H9 (cell line): ENCODE measurements around the gene PTPRN2. TPM values are rescaled to one million over a fixed set of nuclear protein-coding genes. Genes with fewer than 3 reads are reported as not detected.

ENCODE experiments used
- DNase-seq: peaks from one replicate; pipeline ENCODE4 v3.0.0-alpha.2; 2017
- H2AFZ ChIP-seq: one replicate; pipeline ENCODE4 v1.6.1; 2013; ENCODE audit warnings: mild to moderate bottlenecking, low read length, control low read depth, moderate library complexity
- H2AK5ac ChIP-seq: 2 replicates; pipeline ENCODE4 v1.6.1; 2013; ENCODE audit warnings: low read length, control low read depth, mixed read lengths; ENCODE audit not compliant: insufficient read length
- H2BK120ac ChIP-seq: one replicate; pipeline ENCODE4 v1.6.1; 2013; ENCODE audit warnings: low read depth, mild to moderate bottlenecking, low read length, control low read depth, inconsistent platforms; ENCODE audit not compliant: poor library complexity, severe bottlenecking
- H2BK12ac ChIP-seq: 2 replicates; pipeline ENCODE4 v1.6.1; 2013; ENCODE audit warnings: low read length, control low read depth, mixed read lengths, low read depth; ENCODE audit not compliant: insufficient read length
- H2BK15ac ChIP-seq: 2 replicates; pipeline ENCODE4 v1.6.1; 2013; ENCODE audit warnings: low read depth, low read length, control low read depth
- H2BK20ac ChIP-seq: one replicate; pipeline ENCODE4 v1.6.1; 2013; ENCODE audit warnings: low read depth, mild to moderate bottlenecking, low read length, control low read depth, inconsistent platforms; ENCODE audit not compliant: poor library complexity, severe bottlenecking
- H2BK5ac ChIP-seq: 2 replicates; pipeline ENCODE4 v1.6.1; 2013; ENCODE audit warnings: low read length, control low read depth, mixed read lengths; ENCODE audit not compliant: insufficient read length
- H3K14ac ChIP-seq: 2 replicates; pipeline ENCODE4 v1.6.1; 2013; ENCODE audit warnings: low read length, control low read depth; ENCODE audit not compliant: insufficient read depth
- H3K18ac ChIP-seq: 2 replicates; pipeline ENCODE4 v1.6.1; 2013; ENCODE audit warnings: low read depth, mild to moderate bottlenecking, mixed read lengths, low read length, control low read depth; ENCODE audit not compliant: insufficient read length
- H3K23ac ChIP-seq: 2 replicates; pipeline ENCODE4 v1.6.1; 2013; ENCODE audit warnings: low read length, control low read depth, mixed read lengths, low read depth; ENCODE audit not compliant: insufficient read length
- H3K23me2 ChIP-seq: 2 replicates; pipeline ENCODE4 v1.6.1; 2013; ENCODE audit warnings: low read depth, mild to moderate bottlenecking, mixed read lengths, low read length, control low read depth; ENCODE audit not compliant: insufficient read length, poor library complexity, severe bottlenecking
- H3K27ac ChIP-seq: 2 replicates; pipeline ENCODE4 v1.5.1; 2013; ENCODE audit warnings: low read length, control low read depth, mixed read lengths, low read depth; ENCODE audit not compliant: insufficient read length
- H3K27me3 ChIP-seq: 2 replicates; pipeline ENCODE4 v1.6.1; 2013; ENCODE audit warnings: low read length, control low read depth, inconsistent platforms; ENCODE audit not compliant: insufficient read depth
- H3K4ac ChIP-seq: 2 replicates; pipeline ENCODE4 v1.6.1; 2013; ENCODE audit warnings: low read depth, mild to moderate bottlenecking, control low read depth, inconsistent platforms, low read length, moderate library complexity
- H3K4me1 ChIP-seq: 2 replicates; pipeline ENCODE4 v1.6.1; 2013; ENCODE audit warnings: low read length, control low read depth, inconsistent platforms; ENCODE audit not compliant: insufficient read depth
- H3K4me2 ChIP-seq: 2 replicates; pipeline ENCODE4 v1.6.1; 2013; ENCODE audit warnings: low read length, control low read depth, mixed read lengths; ENCODE audit not compliant: insufficient read length, insufficient read depth
- H3K56ac ChIP-seq: 2 replicates; pipeline ENCODE4 v1.6.1; 2013; ENCODE audit warnings: low read depth, mild to moderate bottlenecking, mixed read lengths, low read length, control low read depth; ENCODE audit not compliant: insufficient read length
- H3K79me1 ChIP-seq: 2 replicates; pipeline ENCODE4 v1.6.1; 2013; ENCODE audit warnings: low read depth, mild to moderate bottlenecking, moderate library complexity, low read length, control low read depth, inconsistent platforms; ENCODE audit not compliant: insufficient read depth, poor library complexity, severe bottlenecking
- H3K79me2 ChIP-seq: 2 replicates; pipeline ENCODE4 v1.6.1; 2013; ENCODE audit warnings: low read length, control low read depth, inconsistent platforms; ENCODE audit not compliant: insufficient read depth
- H3K9ac ChIP-seq: 2 replicates; pipeline ENCODE4 v1.6.1; 2013; ENCODE audit warnings: low read length, control low read depth, mixed read lengths; ENCODE audit not compliant: insufficient read length; ENCODE audit errors: extremely low read depth
- H3K9me3 ChIP-seq: one replicate; pipeline ENCODE4 v1.6.1; 2013; ENCODE audit warnings: low read depth, low read length, inconsistent platforms; ENCODE audit not compliant: control insufficient read depth
- H3T11ph ChIP-seq: one replicate; pipeline ENCODE4 v1.6.1; 2013; ENCODE audit warnings: mild to moderate bottlenecking, low read length, control low read depth, inconsistent platforms
- H4K20me1 ChIP-seq: one replicate; pipeline ENCODE4 v1.6.1; 2013; ENCODE audit not compliant: control insufficient read depth, insufficient read length, insufficient read depth
- H4K5ac ChIP-seq: 2 replicates; pipeline ENCODE4 v1.6.1; 2013; ENCODE audit warnings: low read depth, mild to moderate bottlenecking, mixed read lengths, low read length, control low read depth; ENCODE audit not compliant: insufficient read length
- H4K8ac ChIP-seq: replicated peaks from 2 replicates; pipeline ENCODE4 v1.6.1; 2013; ENCODE audit warnings: low read length, control low read depth, mixed read lengths, low read depth; ENCODE audit not compliant: insufficient read length
- H4K91ac ChIP-seq: 2 replicates; pipeline ENCODE4 v1.6.1; 2013; ENCODE audit warnings: low read depth, mild to moderate bottlenecking, moderate library complexity, mixed read lengths, low read length, control low read depth; ENCODE audit not compliant: insufficient read length
- H3K27ac Mint-ChIP-seq, 3 experiments: 2 replicates in 2 of 3; 3 replicates in 1 of 3; pipeline ENCODE4 v1.8.0; 2020 to 2021; ENCODE audit warnings: mixed read lengths in 3 of 3, mild to moderate bottlenecking in 1 of 3, moderate library complexity in 1 of 3
- H3K27me3 Mint-ChIP-seq: 2 replicates; pipeline ENCODE4 v1.8.0; 2021; ENCODE audit warnings: low read depth, mild to moderate bottlenecking, moderate library complexity, mixed read lengths
- H3K36me3 Mint-ChIP-seq, 3 experiments: 2 replicates in 2 of 3; 3 replicates in 1 of 3; pipeline ENCODE4 v1.8.0; 2020 to 2021; ENCODE audit warnings: low read depth in 3 of 3, mixed read lengths in 3 of 3; ENCODE audit not compliant: insufficient read depth in 1 of 3
- H3K4me1 Mint-ChIP-seq, 2 experiments: 2 replicates each; pipeline ENCODE4 v1.8.0; 2020; ENCODE audit warnings: mixed read lengths in 2 of 2
- H3K4me3 Mint-ChIP-seq, 2 experiments: 2 replicates in 1 of 2; 3 replicates in 1 of 2; pipeline ENCODE4 v1.8.0; 2020 to 2021; ENCODE audit warnings: mild to moderate bottlenecking in 2 of 2, mixed read lengths in 2 of 2, moderate library complexity in 1 of 2
- H3K9me3 Mint-ChIP-seq, 2 experiments: 2 replicates in 1 of 2; 3 replicates in 1 of 2; pipeline ENCODE4 v1.8.0; 2020; ENCODE audit warnings: mild to moderate bottlenecking in 2 of 2, mixed read lengths in 2 of 2, moderate library complexity in 1 of 2
- CTCF ChIP-seq: fragments of 200-600 bp; sonication (generic); conservative IDR thresholded peaks from 3 replicates; pipeline ENCODE4 v1.8.0; 2021; ENCODE audit warnings: antibody characterized with exemption, mild to moderate bottlenecking
- WGBS: extraction: QIAGEN DNeasy Blood & Tissue Kit; methylation state at CpG from one replicate; pipeline ENCODE4 v1.1.7; 2013; ENCODE audit warnings: missing lambda C conversion rate, low lambda C conversion rate, mixed read lengths; ENCODE audit not compliant: insufficient read length; ENCODE audit errors: extremely low coverage; 5-methylcytosine and 5-hydroxymethylcytosine counted together
- total RNA-seq: library from RNA; stranded (reverse); gene quantifications from 2 replicates; pipeline ENCODE4 v1.2.1, GENCODE V29; 2021

Gene PTPRN2
- total RNA-seq, 1 experiment from 2014 or later = 5.2 TPM

GRCh38 chr7:157862731-157863130, 724.9 kb downstream of the PTPRN2 start:
- no peaks in the 10 kb centered on the region for H3K79me1 ChIP-seq
- H3K79me2 ChIP-seq = no peaks in the 10 kb centered on the region
- H3K23ac ChIP-seq = no peak overlapping the region
- H2BK5ac ChIP-seq = no peak overlapping the region
- H3K9me3 ChIP-seq = no peaks in the 10 kb centered on the region
- no peak overlapping the region for H2BK15ac ChIP-seq
- H2BK120ac ChIP-seq = no peak overlapping the region
- no peak for TF ChIP-seq CTCF
- no peaks in the 10 kb centered on the region for H4K20me1 ChIP-seq
- no peak for DNase-seq
- H3K56ac ChIP-seq = no peak overlapping the region
- no peak overlapping the region for H3T11ph ChIP-seq
- no peak overlapping the region for H2AFZ ChIP-seq
- no CpG with 5 or more reads among the region's 25 CpGs for WGBS
- Mint-ChIP-seq H3K36me3 (peaks cover 0 to 5% (median 4%) of the 10 kb centered on the region in 3 experiments; a peak in 4 of 7 replicates), H3K9me3 (peaks cover 4 to 9% of the 10 kb centered on the region in 2 experiments), H3K4me3 (no peak overlapping the region), H3K27ac (no peak overlapping the region), H3K4me1 (no peaks in the 10 kb centered on the region), H3K27me3 (peaks cover 9% of the 10 kb centered on the region)
- H3K18ac ChIP-seq = no peak overlapping the region
- no peak overlapping the region for H2AK5ac ChIP-seq
- no peak overlapping the region for H4K8ac ChIP-seq
- H3K23me2 ChIP-seq = no peaks in the 10 kb centered on the region
- no peaks in the 10 kb centered on the region; the same call in 1 of the 2 replicates for H3K27me3 ChIP-seq
- no peaks in the 10 kb centered on the region; the same call in 1 of the 2 replicates for H3K4me1 ChIP-seq
- no peak overlapping the region for H3K27ac ChIP-seq
- H4K5ac ChIP-seq = no peak overlapping the region
- no peak overlapping the region for H3K4me2 ChIP-seq
- H4K91ac ChIP-seq = no peak overlapping the region
- no peak overlapping the region for H2BK20ac ChIP-seq
- no peak overlapping the region for H3K14ac ChIP-seq
- H2BK12ac ChIP-seq = no peak overlapping the region
- no peak overlapping the region for H3K4ac ChIP-seq
- no peak overlapping the region for H3K9ac ChIP-seq
